ENCODE results near the gene WTAP.
A peak's percentile ranks its signal among the peaks of the same experiment; 100 is the strongest.
"Not testable (repeated sequence)": the region's sequence is repeated elsewhere in the genome, so short reads cannot be mapped to it uniquely, and the experiment has no call there.

Gene WTAP

GRCh38 chr6:159722655-159723054 is 4.7 kb upstream of the WTAP start:
- no peak for DNase-seq (ENCODE audit: low read depth)
- no peak overlapping the region for H3K4me3 ChIP-seq (ENCODE audit: low read length)
- TF ChIP-seq, protein P1, sequence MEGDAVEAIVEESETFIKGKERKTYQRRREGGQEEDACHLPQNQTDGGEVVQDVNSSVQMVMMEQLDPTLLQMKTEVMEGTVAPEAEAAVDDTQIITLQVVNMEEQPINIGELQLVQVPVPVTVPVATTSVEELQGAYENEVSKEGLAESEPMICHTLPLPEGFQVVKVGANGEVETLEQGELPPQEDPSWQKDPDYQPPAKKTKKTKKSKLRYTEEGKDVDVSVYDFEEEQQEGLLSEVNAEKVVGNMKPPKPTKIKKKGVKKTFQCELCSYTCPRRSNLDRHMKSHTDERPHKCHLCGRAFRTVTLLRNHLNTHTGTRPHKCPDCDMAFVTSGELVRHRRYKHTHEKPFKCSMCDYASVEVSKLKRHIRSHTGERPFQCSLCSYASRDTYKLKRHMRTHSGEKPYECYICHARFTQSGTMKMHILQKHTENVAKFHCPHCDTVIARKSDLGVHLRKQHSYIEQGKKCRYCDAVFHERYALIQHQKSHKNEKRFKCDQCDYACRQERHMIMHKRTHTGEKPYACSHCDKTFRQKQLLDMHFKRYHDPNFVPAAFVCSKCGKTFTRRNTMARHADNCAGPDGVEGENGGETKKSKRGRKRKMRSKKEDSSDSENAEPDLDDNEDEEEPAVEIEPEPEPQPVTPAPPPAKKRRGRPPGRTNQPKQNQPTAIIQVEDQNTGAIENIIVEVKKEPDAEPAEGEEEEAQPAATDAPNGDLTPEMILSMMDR (IDR thresholded peaks at IDR 0.05; ENCODE audit: insufficient read depth, low read depth, low read length, missing control alignments): no peak

DNA sequence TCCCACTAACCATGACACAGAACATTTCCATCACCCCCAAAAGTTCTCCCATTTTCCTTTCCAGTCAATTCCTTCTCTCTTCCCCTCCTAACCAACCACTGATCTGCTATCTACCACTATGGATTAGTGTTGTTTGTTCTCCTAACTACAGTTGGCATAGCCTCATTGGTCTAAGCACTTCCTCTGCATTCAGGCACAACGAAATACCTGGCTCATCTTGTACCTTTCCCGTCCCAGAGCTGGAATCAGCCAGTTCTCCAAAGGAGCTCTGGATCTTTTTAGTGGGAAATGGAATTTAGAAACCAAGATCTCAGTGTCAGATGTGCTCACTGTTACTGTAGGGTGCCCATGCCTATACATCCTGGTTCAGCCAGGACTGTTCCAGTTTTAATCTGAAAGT is 4.0 kb upstream of the WTAP start:
- no peak for DNase-seq (ENCODE audit: low read depth)
- no peak overlapping the region for H3K4me3 ChIP-seq (ENCODE audit: low read length)
- TF ChIP-seq, protein P1 (IDR thresholded peaks at IDR 0.05; ENCODE audit: insufficient read depth, low read depth, low read length, missing control alignments): no peak

- no peak overlapping the region for H3K4me3 ChIP-seq (ENCODE audit: low read length)
- TF ChIP-seq, protein P1 (IDR thresholded peaks at IDR 0.05; ENCODE audit: insufficient read depth, low read depth, low read length, missing control alignments): no peak
- DNase-seq (ENCODE audit: low read depth): no peak
These were observed 2.5 kb upstream of the WTAP start for GRCh38 chr6:159724778-159725177.

GRCh38 chr6:159725208-159725607 is 2.1 kb upstream of the WTAP start:
- DNase-seq (ENCODE audit: low read depth); H3K4me3 ChIP-seq (ENCODE audit: low read length): not testable (repeated sequence)

DNA sequence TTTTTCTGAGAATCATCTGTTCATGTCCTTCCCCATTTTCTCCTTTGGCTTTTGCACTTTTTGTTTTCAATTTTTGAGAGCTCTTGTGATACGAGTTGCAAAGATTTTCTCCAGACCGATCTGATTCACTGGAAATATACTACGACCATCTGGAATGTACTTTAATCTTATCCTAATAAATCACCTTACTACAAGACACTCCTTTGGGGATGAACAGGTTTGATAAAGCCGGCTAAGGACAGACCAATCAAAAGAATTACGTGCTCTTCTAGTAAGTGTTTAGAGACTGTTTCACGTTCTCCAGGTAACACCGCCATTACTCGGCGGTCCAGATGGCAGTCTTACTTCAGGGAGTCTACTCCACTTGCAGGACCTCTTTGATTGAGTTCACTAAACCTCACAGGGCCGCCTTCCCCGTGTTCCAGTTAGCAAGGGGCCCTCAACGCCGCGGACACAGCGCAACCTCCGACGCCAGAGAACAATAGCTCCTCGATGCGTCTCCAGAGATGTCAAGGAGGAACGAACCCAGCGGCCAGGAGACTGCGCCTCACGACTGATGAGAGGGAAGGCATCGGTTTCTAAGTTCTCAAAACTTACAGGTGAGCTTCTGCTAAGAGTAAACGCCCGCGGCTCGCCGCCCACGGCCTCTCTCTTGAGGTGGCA is 920 bp upstream of the WTAP start:
- peak overlapping the region; percentile 79 for H3K4me3 ChIP-seq (ENCODE audit: low read length)
- no peak for DNase-seq (ENCODE audit: low read depth)
- TF ChIP-seq, protein P1 (IDR thresholded peaks at IDR 0.05; ENCODE audit: insufficient read depth, low read depth, low read length, missing control alignments): no peak

DNA sequence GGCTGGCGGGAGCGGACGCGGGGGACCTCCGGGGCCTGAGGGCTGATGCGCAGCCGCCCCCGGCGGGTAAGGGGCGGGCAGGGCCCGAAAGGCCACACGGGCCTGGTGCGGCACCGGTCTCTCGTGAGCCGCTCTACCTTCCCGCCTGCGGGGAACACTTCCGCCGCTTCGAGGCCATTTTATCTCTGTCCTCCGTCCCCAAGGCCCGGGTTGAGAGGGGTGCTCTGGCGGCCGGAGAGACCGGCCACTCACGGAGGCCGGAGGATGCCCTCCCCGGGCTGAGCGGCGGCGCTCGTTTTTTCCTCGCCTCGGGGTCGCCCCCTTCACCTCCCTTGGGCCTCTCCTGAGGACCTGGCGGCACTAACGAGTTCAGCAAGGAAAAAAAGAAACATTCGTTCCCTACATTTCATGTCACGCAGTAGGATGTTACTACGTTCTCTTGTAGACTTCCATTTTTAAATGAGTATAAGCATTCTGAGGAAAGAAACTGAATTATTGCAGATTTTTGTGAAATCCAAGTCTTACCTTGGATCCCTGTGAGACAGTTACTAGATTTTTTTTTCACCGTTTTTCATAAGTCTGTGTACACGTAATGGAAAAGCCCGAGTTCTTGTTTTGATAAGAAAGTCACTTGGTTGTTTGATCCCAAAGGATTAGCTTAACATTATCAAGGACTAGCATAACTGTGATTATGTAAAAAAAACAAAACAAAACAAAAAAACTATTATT is 575 bp downstream of the WTAP start:
- DNase-seq (ENCODE audit: low read depth): peak; percentile 22
- peak overlapping the region; percentile 84 for H3K4me3 ChIP-seq (ENCODE audit: low read length)

GRCh38 chr6:159728531-159728964 is 1.2 kb downstream of the WTAP start:
- peak overlapping the region; percentile 84 for H3K4me3 ChIP-seq (ENCODE audit: low read length)
- DNase-seq (ENCODE audit: low read depth): peak; percentile 13
- TF ChIP-seq, protein P1 (IDR thresholded peaks at IDR 0.05; ENCODE audit: insufficient read depth, low read depth, low read length, missing control alignments): no peak

More for the DNA sequence above, 575 bp downstream of the WTAP start:
- TF ChIP-seq, protein P1 (IDR thresholded peaks at IDR 0.05; ENCODE audit: insufficient read depth, low read depth, low read length, missing control alignments): no peak

All from epithelial cell of esophagus (primary cell).